ENCODE data around the gene C19orf85.
A peak's percentile ranks its signal among the peaks of the same experiment; 100 is the strongest.

Gene C19orf85

GRCh38 chr19:55481794-55482155 lies 17.2 kb upstream of the C19orf85 start (continued):
- TF ChIP-seq ZNF114 (tag by site-specific recombination; IDR thresholded peaks at IDR 0.05) (no peak), KLF7 (tag by site-specific recombination; IDR thresholded peaks at IDR 0.05; ENCODE audit: borderline replicate concordance) (no peak), ZNF146 (tag by site-specific recombination; IDR thresholded peaks at IDR 0.05) (no peak), ZNF416 (tag by site-specific recombination; IDR thresholded peaks at IDR 0.05) (no peak), ZNF221 (tag by site-specific recombination; IDR thresholded peaks at IDR 0.05; ENCODE audit: borderline replicate concordance) (no peak), ZNF426 (tag by site-specific recombination; IDR thresholded peaks at IDR 0.05) (no peak), ZNF76 (tag by site-specific recombination; IDR thresholded peaks at IDR 0.05; ENCODE audit: borderline replicate concordance, low read depth) (no peak), ZNF433 (tag by site-specific recombination; IDR thresholded peaks at IDR 0.05; ENCODE audit: low read depth) (no peak)
- TF ChIP-seq, protein P1, sequence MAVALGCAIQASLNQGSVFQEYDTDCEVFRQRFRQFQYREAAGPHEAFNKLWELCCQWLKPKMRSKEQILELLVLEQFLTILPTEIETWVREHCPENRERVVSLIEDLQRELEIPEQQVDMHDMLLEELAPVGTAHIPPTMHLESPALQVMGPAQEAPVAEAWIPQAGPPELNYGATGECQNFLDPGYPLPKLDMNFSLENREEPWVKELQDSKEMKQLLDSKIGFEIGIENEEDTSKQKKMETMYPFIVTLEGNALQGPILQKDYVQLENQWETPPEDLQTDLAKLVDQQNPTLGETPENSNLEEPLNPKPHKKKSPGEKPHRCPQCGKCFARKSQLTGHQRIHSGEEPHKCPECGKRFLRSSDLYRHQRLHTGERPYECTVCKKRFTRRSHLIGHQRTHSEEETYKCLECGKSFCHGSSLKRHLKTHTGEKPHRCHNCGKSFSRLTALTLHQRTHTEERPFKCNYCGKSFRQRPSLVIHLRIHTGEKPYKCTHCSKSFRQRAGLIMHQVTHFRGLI (tag by site-specific recombination; IDR thresholded peaks at IDR 0.05), result no peak

- TF ChIP-seq ZNF426 (tag by site-specific recombination; IDR thresholded peaks at IDR 0.05), result no peak
- no peak for TF ChIP-seq SALL2 (tag by site-specific recombination; IDR thresholded peaks at IDR 0.05; ENCODE audit: borderline replicate concordance)
- TF ChIP-seq ZNF792 (tag by site-specific recombination; IDR thresholded peaks at IDR 0.05), result no peak
- no peak for TF ChIP-seq ZNF202 (tag by site-specific recombination; IDR thresholded peaks at IDR 0.05; ENCODE audit: borderline replicate concordance)
- no peak for TF ChIP-seq ZNF610 (tag by site-specific recombination; IDR thresholded peaks at IDR 0.05; ENCODE audit: borderline replicate concordance)
- Histone ChIP-seq H3K27ac (ENCODE audit: extremely low read depth, low read depth, low read length) (no peak overlapping the region), H3K36me3 (ENCODE audit: control insufficient read depth in 2 of 2, insufficient read depth in 1 of 2, low read length in 2 of 2) (peaks cover 0 to 9% of the 10 kb centered on the region in 2 experiments; a peak in 1 of 3 replicates), H3K4me3 (ENCODE audit: low read depth, low read length) (no peak overlapping the region), H3K9me3 (ENCODE audit: control insufficient read depth, insufficient read depth, low read depth, low read length) (no peaks in the 10 kb centered on the region), H3K4me1 (ENCODE audit: control insufficient read depth, insufficient read depth, low read length) (peaks cover 16% of the 10 kb centered on the region)
- CTCF ChIA-PET, result interaction anchor here (1.0 kb wide), 1 partner anchor 22 kb away, joined by 3 read pairs; no protein-coding TSS in a partner anchor
- POLR2A ChIA-PET, result interaction anchor here (0.5 kb wide), 1 partner anchor 119 kb away, joined by 4 read pairs; the partner anchor contains the start of gene ZNF524
Observed at GRCh38 chr19:55481148-55481793, 16.7 kb upstream of the C19orf85 start.

DNA sequence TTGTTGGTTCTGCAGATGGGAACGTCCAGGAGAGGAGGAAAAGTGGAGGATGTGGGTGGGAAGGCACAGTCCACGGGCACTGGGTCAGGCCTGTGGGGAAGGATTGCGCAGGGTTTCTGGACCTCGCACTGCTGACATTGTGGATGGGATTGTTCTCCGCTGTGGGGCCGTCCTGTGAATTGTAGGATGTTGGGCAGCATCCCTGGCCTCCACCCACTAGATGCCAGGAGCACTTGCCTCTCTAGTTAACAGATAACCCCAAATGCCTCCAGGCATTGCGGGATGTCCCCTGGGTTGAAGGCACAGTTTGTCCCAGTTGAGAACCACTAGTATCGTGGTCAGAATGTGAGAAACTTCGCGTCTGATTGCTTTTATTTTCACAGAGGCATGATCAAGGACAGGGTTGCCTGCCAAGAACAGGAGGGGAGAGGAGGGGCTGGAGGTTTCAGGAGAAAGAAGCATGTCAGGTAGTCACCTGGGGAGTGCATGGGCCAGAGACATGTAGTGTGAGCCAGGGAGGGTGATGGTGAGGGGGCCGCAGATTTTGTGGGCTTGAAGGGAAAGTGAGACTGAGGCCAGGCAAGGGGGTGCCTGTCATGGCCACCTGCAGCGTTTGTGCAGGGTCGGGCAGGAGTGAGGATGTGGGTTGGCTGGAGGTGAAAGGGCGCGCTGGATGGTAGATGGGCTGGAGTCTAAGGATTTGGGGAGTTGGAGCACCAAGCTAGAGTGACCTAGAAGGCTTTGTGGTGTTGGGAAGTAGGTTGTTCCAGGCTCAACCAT lies 15.1 kb upstream of the C19orf85 start:
- Histone ChIP-seq H3K4me3 (ENCODE audit: low read depth, low read length) (no peak overlapping the region), H3K27ac (ENCODE audit: extremely low read depth, low read depth, low read length) (no peak overlapping the region), H3K4me1 (ENCODE audit: control insufficient read depth, insufficient read depth, low read length) (peaks cover 11% of the 10 kb centered on the region; the same call in 1 of the 2 replicates), H3K9me3 (ENCODE audit: control insufficient read depth, insufficient read depth, low read depth, low read length) (no peaks in the 10 kb centered on the region), H3K36me3 (ENCODE audit: control insufficient read depth in 2 of 2, insufficient read depth in 1 of 2, low read length in 2 of 2) (peaks cover 0 to 9% of the 10 kb centered on the region in 2 experiments; a peak in 1 of 3 replicates)
- ChIA-PET CTCF (interaction anchor here (1.1 to 7.0 kb wide), 3 partner anchors 12 to 25 kb away, joined by 5 to 85 read pairs (median 63); no protein-coding TSS in a partner anchor), POLR2A (interaction anchor here (1.1 kb wide), 2 partner anchors 18 to 120 kb away, joined by 4 read pairs; partner anchors contain the start of genes FIZ1 and ISOC2)
- TF ChIP-seq REST (tag by site-specific recombination; IDR thresholded peaks at IDR 0.05) (no peak), ZNF362 (tag by site-specific recombination; IDR thresholded peaks at IDR 0.05) (peak; percentile 64; the same call in 1 of the 2 replicates)
